Bronchial epithelial cell (primary cell): Measurements from ENCODE around the gene PDE11A. TPM values are rescaled to one million over a fixed set of nuclear protein-coding genes. Genes with fewer than 3 reads are reported as not detected.
"Not testable (repeated sequence)": the region's sequence is repeated elsewhere in the genome, so short reads cannot be mapped to it uniquely, and the experiment has no call there.

Experiments used
- DNase-seq: peaks from one replicate; pipeline ENCODE4 v3.0.0-alpha.2; 2010; ENCODE audit warnings: low read depth
- FAIRE-seq: peaks from 2 replicates; lab custom pipeline; 2011; peaks lifted over from hg19 to GRCh38; lab: Jason Lieb, UNC
- H3K27me3 ChIP-seq: 2 replicates; pipeline ENCODE4 v1.5.1; 2011; ENCODE audit warnings: low read length; ENCODE audit not compliant: control insufficient read depth, insufficient read depth
- H3K36me3 ChIP-seq: 2 replicates; pipeline ENCODE4 v1.5.1; 2011; ENCODE audit warnings: low read length; ENCODE audit not compliant: control insufficient read depth, insufficient read depth
- H3K4me3 ChIP-seq: 2 replicates; pipeline ENCODE4 v1.5.1; 2011; ENCODE audit warnings: mild to moderate bottlenecking, low read depth, low read length, control low read depth
- CTCF ChIP-seq: IDR thresholded peaks from 2 replicates; pipeline ENCODE4 v1.5.1; 2011; ENCODE audit warnings: mild to moderate bottlenecking, moderate library complexity, low read length, control low read depth, inconsistent platforms; ENCODE audit not compliant: insufficient read depth, severe bottlenecking
- total RNA-seq: library from RNA; depleted of rRNA; stranded (reverse); fragments of >200 nt; gene quantifications from 2 replicates; pipeline ENCODE4 v1.2.1, GENCODE V29; 2014

PDE11A gene
- total RNA-seq, 1 donor from 2014 or later, result not detected

GRCh38 chr2:178047391-178047790 lies 25.2 kb downstream of the PDE11A start:
- H3K27me3 ChIP-seq, result no peaks in the 10 kb centered on the region
- no peaks in the 10 kb centered on the region for H3K36me3 ChIP-seq
- DNase-seq, result no peak
- no peak for FAIRE-seq
- H3K4me3 ChIP-seq, result no peak overlapping the region
- TF ChIP-seq CTCF, result no peak

- no peak for FAIRE-seq
- TF ChIP-seq CTCF, result no peak
Observed at GRCh38 chr2:178044836-178045235, 27.7 kb downstream of the PDE11A start.

GRCh38 chr2:178043266-178043665 lies 29.3 kb downstream of the PDE11A start:
- no peak for TF ChIP-seq CTCF
- no peak for FAIRE-seq
- no peak overlapping the region for H3K4me3 ChIP-seq

More at GRCh38 chr2:178044836-178045235, 27.7 kb downstream of the PDE11A start:
- Histone ChIP-seq H3K36me3 (no peaks in the 10 kb centered on the region), H3K4me3 (no peak overlapping the region), H3K27me3 (no peaks in the 10 kb centered on the region)
- no peak for DNase-seq

GRCh38 chr2:178033583-178033982 lies 39.0 kb downstream of the PDE11A start:
- not testable (repeated sequence) for H3K36me3 ChIP-seq, H3K4me3 ChIP-seq, FAIRE-seq, DNase-seq, H3K27me3 ChIP-seq

More at GRCh38 chr2:178043266-178043665, 29.3 kb downstream of the PDE11A start:
- no peak for DNase-seq
- H3K36me3 ChIP-seq, result no peaks in the 10 kb centered on the region
- H3K27me3 ChIP-seq, result no peaks in the 10 kb centered on the region

GRCh38 chr2:178029342-178029741 lies 43.2 kb downstream of the PDE11A start:
- no peaks in the 10 kb centered on the region for H3K27me3 ChIP-seq
- no peaks in the 10 kb centered on the region for H3K36me3 ChIP-seq
- no peak for FAIRE-seq
- DNase-seq, result no peak
- no peak overlapping the region for H3K4me3 ChIP-seq
- no peak for TF ChIP-seq CTCF

GRCh38 chr2:178025551-178026185 lies 46.9 kb downstream of the PDE11A start:
- H3K4me3 ChIP-seq, result no peak overlapping the region
- H3K27me3 ChIP-seq, result no peaks in the 10 kb centered on the region
- DNase-seq (no peak), FAIRE-seq (no peak)
- no peaks in the 10 kb centered on the region for H3K36me3 ChIP-seq
- TF ChIP-seq CTCF, result no peak
